ENCODE results near the gene ST7. TPM values are rescaled to one million over a fixed set of nuclear protein-coding genes. Genes with fewer than 3 reads are reported as not detected.
A peak's percentile ranks its signal among the peaks of the same experiment; 100 is the strongest.

ST7 gene
- total RNA-seq, 1 experiment from 2014 or later: 12.4 TPM

GRCh38 chr7:117155694-117156093, 202.4 kb downstream of the ST7 start:
- Mint-ChIP-seq H3K9me3 (no peaks in the 10 kb centered on the region), H3K4me1 (peaks cover 6% of the 10 kb centered on the region), H3K27ac (no peak overlapping the region), H3K27me3 (ENCODE audit: low read depth) (no peaks in the 10 kb centered on the region), H3K4me3 (no peak overlapping the region), H3K36me3 (no peaks in the 10 kb centered on the region)
- TF ChIP-seq ZNF317 (CRISPR knock-in tag; IDR thresholded peaks at IDR 0.05; ENCODE audit: borderline replicate concordance, low read depth): no peak
- no peak for ATAC-seq
- ChIA-PET CTCF (no interaction called here), POLR2A (no interaction called here)
- no peak for DNase-seq (ENCODE audit: low spot score)

GRCh38 chr7:117157241-117158209, 204.2 kb downstream of the ST7 start:
- peak; percentile 80 for ATAC-seq
- H3K36me3 Mint-ChIP-seq: no peaks in the 10 kb centered on the region
- no peaks in the 10 kb centered on the region for H3K9me3 Mint-ChIP-seq
- no peak for DNase-seq (ENCODE audit: low spot score)
- H3K4me1 Mint-ChIP-seq: no peaks in the 10 kb centered on the region
- TF ChIP-seq ZNF263 (CRISPR knock-in tag; IDR thresholded peaks at IDR 0.05; ENCODE audit: low read depth) (no peak), TEAD4 (CRISPR knock-in tag; IDR thresholded peaks at IDR 0.05) (no peak), FOXP1 (CRISPR knock-in tag; IDR thresholded peaks at IDR 0.05; ENCODE audit: borderline replicate concordance) (no peak), ARID4B (CRISPR knock-in tag; IDR thresholded peaks at IDR 0.05; ENCODE audit: borderline replicate concordance) (no peak), ELF4 (CRISPR knock-in tag; IDR thresholded peaks at IDR 0.05; ENCODE audit: low read depth) (no peak), ATF2 (CRISPR knock-in tag; IDR thresholded peaks at IDR 0.05; ENCODE audit: borderline replicate concordance, low read depth) (no peak), CREB1 (CRISPR knock-in tag; IDR thresholded peaks at IDR 0.05) (no peak), PREB (CRISPR knock-in tag; IDR thresholded peaks at IDR 0.05; ENCODE audit: borderline replicate concordance) (no peak), MYBL2 (CRISPR knock-in tag; IDR thresholded peaks at IDR 0.05) (no peak), JAZF1 (CRISPR knock-in tag; IDR thresholded peaks at IDR 0.05) (no peak), ESRRA (CRISPR knock-in tag; IDR thresholded peaks at IDR 0.05; ENCODE audit: borderline replicate concordance) (no peak), SP1 (CRISPR knock-in tag; conservative IDR thresholded peaks at IDR 0.05) (no peak), GTF2I (CRISPR knock-in tag; conservative IDR thresholded peaks at IDR 0.05) (no peak), RORB (CRISPR knock-in tag; IDR thresholded peaks at IDR 0.05) (no peak), AFF4 (CRISPR knock-in tag; IDR thresholded peaks at IDR 0.05; ENCODE audit: borderline replicate concordance) (no peak), ZNF219 (CRISPR knock-in tag; IDR thresholded peaks at IDR 0.05; ENCODE audit: borderline replicate concordance) (no peak), RELA (CRISPR knock-in tag; IDR thresholded peaks at IDR 0.05; ENCODE audit: borderline replicate concordance) (no peak)
- no peak overlapping the region for H3K4me3 Mint-ChIP-seq
- ChIA-PET POLR2A (no interaction called here), CTCF (interaction anchor here (0.6 to 1.6 kb wide), 5 partner anchors 8 to 303 kb away, joined by 3 to 6 read pairs (median 4); no protein-coding TSS in a partner anchor)
- H3K27me3 Mint-ChIP-seq (ENCODE audit: low read depth): no peaks in the 10 kb centered on the region
- no peak overlapping the region for H3K27ac Mint-ChIP-seq

Measured in WTC11 (cell line).